Pancreas (tissue), 10 donors: Measurements from ENCODE around the gene ATXN1. TPM values are rescaled to one million over a fixed set of nuclear protein-coding genes. Genes with fewer than 3 reads are reported as not detected.
"Not testable (repeated sequence)": the region's sequence is repeated elsewhere in the genome, so short reads cannot be mapped to it uniquely, and the experiment has no call there.

ENCODE experiments used
- ATAC-seq, 4 donors: fragments of 200-7000 bp; cut with Tn5 transposase; one replicate each; pipeline versions ENCODE4 v1.8.0 to v1.9.1; 2020; ENCODE audit warnings: mild to moderate bottlenecking in 4 of 4, moderate library complexity in 4 of 4
- DNase-seq, 6 donors: peaks; one replicate each; pipeline ENCODE4 v3.0.0-alpha.2; 2020
- FAIRE-seq: peaks from 2 replicates; lab custom pipeline; 2012; peaks lifted over from hg19 to GRCh38; lab: Jason Lieb, UNC
- H3K27ac ChIP-seq, 4 donors: fragments of 200-600 bp; sonication (generic); 1 replicate in 3 of 4; 2 replicates in 1 of 4; pipeline versions ENCODE4 v1.5.0 to v1.8.0; 2020
- H3K27me3 ChIP-seq, 4 donors: fragments of 200-600 bp; one replicate each; pipeline ENCODE4 v1.8.0; 2021
- H3K36me3 ChIP-seq, 3 donors: fragments of 200-600 bp; sonication (generic) in 1 of 3; one replicate each; pipeline versions ENCODE4 v1.5.0 to v1.8.0; 2020 to 2021
- H3K4me1 ChIP-seq, 3 donors: fragments of 200-600 bp; one replicate each; pipeline ENCODE4 v1.8.0; 2021
- H3K4me3 ChIP-seq, 4 donors: fragments of 200-600 bp; sonication (generic) in 2 of 4; one replicate each; pipeline versions ENCODE4 v1.5.0 to v1.8.0; 2020 to 2021
- H3K9me3 ChIP-seq, 4 donors: fragments of 200-600 bp; one replicate each; pipeline ENCODE4 v1.8.0; 2021
- CTCF ChIP-seq, 4 donors: fragments of 200-600 bp; sonication (generic) in 3 of 4; IDR thresholded peaks; one replicate each; pipeline versions ENCODE4 v1.5.0 to v1.8.0; 2021; ENCODE audit warnings: antibody characterized with exemption in 4 of 4
- WGBS, 2 donors: extraction: QIAGEN DNeasy Blood & Tissue Kit; methylation state at CpG; one replicate each; pipeline ENCODE4 v1.1.7; 2013; 5-methylcytosine and 5-hydroxymethylcytosine counted together
- intact Hi-C, 3 donors: fragments of 100-400 bp; cut with DNase I; formaldehyde crosslinking; loops; one replicate each; pipeline versions ENCODE4 v1.11.1 to v1.14.2; 2022
- polyA plus RNA-seq, 2 donors: library from polyadenylated mRNA; stranded (reverse); fragments of 200-250 nt; gene quantifications; one replicate each; pipeline ENCODE4 v1.2.3, GENCODE V29; 2013
- total RNA-seq, 6 donors: library from RNA; stranded (reverse); fragmentation: NEBNext Ultra II Directional in 4 of 6; extraction: Animal tissue kit (Norgen Biotek cat#: 25700) in 4 of 6; gene quantifications; one replicate each; pipeline versions ENCODE4 v1.2.1 to v1.2.4, GENCODE V29; 2021 to 2023
- donor health status: healthy with polysubstance abuse.
- donor health status: DM: no; HTN: no; CAD: no; lungs with moderate emphysema.
- donor health status: DM: no; HTN: no; CAD: no.
- donor health status: control.
- donor health status: control.
- donor health status: Bipolar disorder and iron deficiency.
- donor health status: DM: yes; HTN: yes; CAD: no.
- donor health status: DM: no; HTN: no; CAD: no.
- donor health status: DM: no; HTN: no; CAD: no.
- donor health status: DM: yes; HTN: yes; CAD: no.

ATXN1 gene
- total and polyA plus RNA-seq, 8 donors = 4.9 to 38.6 (median 20.5) TPM

GRCh38 chr6:16466800-16467553, 294.3 kb downstream of the ATXN1 start:
- 95 to 96% methylated on average over 13 of the region's 13 CpGs for WGBS, 2 donors
- no peak for FAIRE-seq

GRCh38 chr6:16464045-16464444, 297.2 kb downstream of the ATXN1 start:
- no peaks in the 10 kb centered on the region for H3K4me1 ChIP-seq
- 93 to 96% methylated on average over 3 of the region's 3 CpGs for WGBS, 2 donors
- H3K4me3 ChIP-seq = no peak overlapping the region
- H3K36me3 ChIP-seq = no peaks in the 10 kb centered on the region
- H3K9me3 ChIP-seq = no peaks in the 10 kb centered on the region
- no peak for TF ChIP-seq CTCF (IDR thresholded peaks at IDR 0.05)
- no peak for FAIRE-seq
- no peak overlapping the region for H3K27ac ChIP-seq
- H3K27me3 ChIP-seq = no peaks in the 10 kb centered on the region
- no peak for DNase-seq
- intact Hi-C loops = no loop called here
- no peak for ATAC-seq

More at GRCh38 chr6:16466800-16467553, 294.3 kb downstream of the ATXN1 start:
- DNase-seq (no peak), ATAC-seq (no peak)
- TF ChIP-seq CTCF (IDR thresholded peaks at IDR 0.05) = no peak
- intact Hi-C loops = no loop called here
- no peaks in the 10 kb centered on the region for H3K9me3 ChIP-seq
- peaks cover 4 to 9% (median 4%) of the 10 kb centered on the region in 3 donors for H3K4me1 ChIP-seq
- H3K36me3 ChIP-seq = no peaks in the 10 kb centered on the region
- no peak overlapping the region for H3K27ac ChIP-seq
- H3K27me3 ChIP-seq = no peaks in the 10 kb centered on the region
- no peak overlapping the region for H3K4me3 ChIP-seq

GRCh38 chr6:16463246-16463645, 298.0 kb downstream of the ATXN1 start:
- ATAC-seq, H3K27ac ChIP-seq, H3K9me3 ChIP-seq, H3K4me1 ChIP-seq, H3K27me3 ChIP-seq, FAIRE-seq, H3K4me3 ChIP-seq, H3K36me3 ChIP-seq, DNase-seq, intact Hi-C loops: not testable (repeated sequence)
- WGBS, 2 donors = 89 to 90% methylated on average over 4 of the region's 4 CpGs

DNA sequence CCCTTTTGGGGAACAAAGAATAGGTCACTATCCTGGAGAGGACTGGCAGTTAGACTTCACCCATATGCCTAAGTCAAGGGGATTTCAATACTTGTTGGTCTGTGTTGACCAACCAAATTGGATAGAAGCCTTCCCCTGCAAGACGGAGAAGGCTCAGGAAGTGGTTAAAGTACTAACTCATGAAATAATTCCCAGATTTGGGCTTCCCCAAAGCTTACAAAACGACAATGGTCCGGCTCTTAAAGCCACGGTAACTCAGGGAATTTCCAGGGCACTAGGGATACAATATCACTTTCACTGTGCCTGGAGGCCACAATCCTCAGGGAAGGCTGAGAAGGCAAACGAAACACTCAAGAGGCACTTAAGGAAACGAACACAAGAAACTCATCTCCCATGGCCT, 299.8 kb downstream of the ATXN1 start:
- Histone ChIP-seq H3K4me3 (no peak overlapping the region), H3K27me3 (no peaks in the 10 kb centered on the region), H3K36me3 (no peaks in the 10 kb centered on the region), H3K4me1 (no peaks in the 10 kb centered on the region), H3K9me3 (no peaks in the 10 kb centered on the region), H3K27ac (no peak overlapping the region)
- ATAC-seq = no peak
- no peak for DNase-seq
- no peak for FAIRE-seq
- intact Hi-C loops = no loop called here
- WGBS, 2 donors = 76% methylated on average over 6 of the region's 6 CpGs
- no peak for TF ChIP-seq CTCF (IDR thresholded peaks at IDR 0.05)

DNA sequence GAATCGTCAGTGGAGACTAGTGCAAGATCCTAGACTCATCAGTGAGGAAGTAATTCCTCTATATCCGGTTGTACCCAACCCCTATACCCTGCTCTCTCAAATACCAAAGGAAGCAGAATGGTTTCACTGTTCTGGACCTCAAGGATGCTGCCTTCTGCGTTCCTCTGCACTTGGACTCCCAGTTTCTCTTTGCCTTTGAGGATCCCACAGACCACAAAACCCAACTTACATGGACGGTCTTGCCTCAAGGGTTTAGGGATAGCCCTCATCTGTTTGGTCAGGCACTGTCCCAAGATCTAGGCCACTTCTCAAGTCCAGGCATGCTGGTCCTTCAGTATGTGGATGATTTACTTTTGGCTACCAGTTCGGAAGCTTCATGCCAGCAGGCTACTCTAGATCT, 301.8 kb downstream of the ATXN1 start:
- H3K36me3 ChIP-seq, FAIRE-seq, H3K9me3 ChIP-seq, H3K27ac ChIP-seq, H3K27me3 ChIP-seq, H3K4me1 ChIP-seq, ATAC-seq, intact Hi-C loops, DNase-seq, H3K4me3 ChIP-seq: not testable (repeated sequence)
- 89 to 93% methylated on average over 5 of the region's 5 CpGs for WGBS, 2 donors

DNA sequence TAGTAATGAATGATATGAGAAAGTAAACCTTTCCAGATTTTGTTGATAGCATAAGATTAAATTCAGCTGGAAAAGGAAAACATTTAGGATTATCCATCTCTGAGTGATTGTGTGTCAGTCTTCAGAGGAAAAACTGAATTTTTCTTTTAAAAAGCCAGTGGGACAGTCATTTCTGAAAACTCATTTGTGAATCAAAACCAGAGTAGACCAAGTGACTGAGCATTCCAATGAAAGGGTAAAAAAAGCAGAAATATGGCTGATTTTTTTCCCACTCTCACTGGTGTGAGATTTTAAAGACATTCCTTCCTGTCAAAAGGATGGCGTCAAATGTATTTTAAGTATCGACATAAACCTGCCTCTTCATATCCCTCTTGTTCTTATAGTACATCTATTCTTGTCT, 308.9 kb downstream of the ATXN1 start:
- Histone ChIP-seq H3K27ac (no peak overlapping the region), H3K4me1 (peaks cover 0 to 9% (median 9%) of the 10 kb centered on the region in 3 donors), H3K27me3 (no peaks in the 10 kb centered on the region), H3K4me3 (no peak overlapping the region), H3K36me3 (no peaks in the 10 kb centered on the region), H3K9me3 (no peaks in the 10 kb centered on the region)
- intact Hi-C loops = no loop called here
- ATAC-seq = no peak
- no peak for FAIRE-seq
- no peak for TF ChIP-seq CTCF (IDR thresholded peaks at IDR 0.05)
- DNase-seq = no peak
- WGBS, 2 donors = 96 to 99% methylated on average over 2 of the region's 2 CpGs
